SK-N-SH (cell line): Measurements from ENCODE around the gene TRAF7.

Experiments used
- CTCF ChIP-seq: fragments of 200-600 bp; sonication (generic); IDR thresholded peaks from 2 replicates; pipeline ENCODE4 v1.6.1; 2017; ENCODE audit warnings: antibody characterized with exemption, mild to moderate bottlenecking, moderate library complexity
- EP300 ChIP-seq, 2 experiments: IDR thresholded peaks; 2 replicates each; pipeline versions ENCODE4 v1.4.0 to v1.6.1; 2012; ENCODE audit warnings: borderline replicate concordance in 1 of 2, low read depth in 1 of 2, low read length in 1 of 2
- FOSL2 ChIP-seq: IDR thresholded peaks from 2 replicates; pipeline ENCODE4 v1.4.0; 2012; ENCODE audit warnings: low read depth, mild to moderate bottlenecking, moderate library complexity, borderline replicate concordance
- FOXJ3 ChIP-seq: sonication (generic); formaldehyde crosslinking; IDR thresholded peaks from 2 replicates; pipeline ENCODE4 v1.5.1; 2020; ENCODE audit warnings: mild to moderate bottlenecking, missing genetic modification reagents
- MXI1 ChIP-seq: IDR thresholded peaks from 2 replicates; pipeline ENCODE4 v1.6.1; 2012; ENCODE audit warnings: mild to moderate bottlenecking, low read depth, low read length, improper control_type of control experiment
- POLR2AphosphoS5 ChIP-seq: IDR thresholded peaks from 2 replicates; pipeline ENCODE4 v1.6.1; 2012; ENCODE audit warnings: low read depth, low read length
- RAD21 ChIP-seq: IDR thresholded peaks from 2 replicates; pipeline ENCODE4 v1.6.1; 2012; ENCODE audit warnings: mild to moderate bottlenecking, low read length
- RXRA ChIP-seq: IDR thresholded peaks from 2 replicates; pipeline ENCODE4 v1.4.0; 2012; ENCODE audit warnings: low read depth, mild to moderate bottlenecking, borderline replicate concordance
- TCF12 ChIP-seq: IDR thresholded peaks from 2 replicates; pipeline ENCODE4 v1.4.0; 2012
- USF2 ChIP-seq: fragments of 150-350 bp; IDR thresholded peaks from 2 replicates; pipeline ENCODE4 v1.6.1; 2017; ENCODE audit warnings: antibody characterized with exemption, low read length, low read depth, borderline replicate concordance

DNA sequence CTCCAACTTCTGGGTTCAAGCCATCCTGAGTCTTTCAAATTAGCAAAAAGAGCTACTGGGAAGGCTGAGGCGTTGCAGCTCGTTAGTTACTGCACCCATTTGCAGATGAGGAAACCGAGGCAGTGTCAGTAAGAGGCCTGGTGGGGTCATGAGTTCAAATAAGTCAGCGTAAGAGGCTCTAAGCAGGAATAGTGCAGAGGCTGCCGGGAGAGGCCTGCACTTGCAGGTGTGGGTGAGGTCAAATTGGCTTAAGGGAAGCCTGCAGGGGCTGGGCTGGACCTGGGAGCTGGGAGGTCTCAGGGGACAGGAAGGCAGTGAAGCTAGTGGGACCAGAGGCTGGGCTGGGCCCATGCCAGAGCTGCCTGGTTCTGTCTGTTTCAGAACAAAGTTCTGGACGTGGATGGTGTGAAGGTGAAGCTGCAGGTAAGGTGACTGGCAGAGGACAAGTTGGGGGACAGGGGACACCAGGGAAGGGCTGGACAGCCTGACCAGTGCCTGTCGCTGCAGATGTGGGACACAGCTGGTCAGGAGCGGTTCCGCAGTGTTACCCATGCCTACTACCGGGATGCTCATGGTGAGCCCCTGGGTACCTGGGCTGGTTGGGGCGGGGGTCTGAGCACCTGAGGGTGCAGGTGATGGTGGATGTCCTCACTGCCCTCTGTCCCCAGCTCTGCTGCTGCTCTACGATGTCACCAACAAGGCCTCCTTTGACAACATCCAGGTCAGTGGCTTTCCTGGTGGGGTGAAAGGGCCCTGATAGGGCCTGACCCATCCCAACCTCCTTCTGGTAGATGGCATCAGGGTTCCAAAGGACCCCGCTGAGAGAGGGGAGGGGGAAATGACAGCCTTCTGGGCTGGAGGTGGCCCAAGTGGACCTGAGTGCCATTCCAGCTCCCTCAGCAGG lies 4.1 kb upstream of the TRAF7 start:
- no peak for TF ChIP-seq TCF12
- no peak for TF ChIP-seq CTCF
- no peak for TF ChIP-seq RAD21
- TF ChIP-seq MXI1, result no peak
- TF ChIP-seq POLR2AphosphoS5, result no peak; the same call in 1 of the 2 replicates
- no peak for TF ChIP-seq EP300 (IDR thresholded peaks at IDR 0.05; ENCODE audit: borderline replicate concordance in 1 of 2, low read depth in 1 of 2, low read length in 1 of 2)
- no peak for TF ChIP-seq USF2
- no peak for TF ChIP-seq RXRA
- TF ChIP-seq FOXJ3 (CRISPR knock-in tag), result no peak
- no peak for TF ChIP-seq FOSL2
